ENCODE results near the gene ZMIZ2. TPM values are rescaled to one million over a fixed set of nuclear protein-coding genes. Genes with fewer than 3 reads are reported as not detected.

The ZMIZ2 gene
- total and polyA plus RNA-seq, 9 of the 15 experiments (the other 6 are each of a cell fraction or from before 2014, with no cell fraction given): 0.13 to 40.3 (median 4.9) TPM

- peak; percentile 98 for ATAC-seq
- no peaks in the 10 kb centered on the region for H3K27me3 ChIP-seq (ENCODE audit: control insufficient read depth in 2 of 2, insufficient read depth in 2 of 2, low read length in 2 of 2)
- BruUV-seq (replicated peaks): TSS peak; percentile 75
- in situ Hi-C loops (cut with MboI) (no loop called here), intact Hi-C loops (cut with micrococcal nuclease) (loop anchor here (5.0 kb wide), 2 partner anchors 154 to 174 kb away; partner anchors contain the start of gene OGDH)
- ChIA-PET CTCF (ENCODE audit: low intra/inter-chr PET ratio) (no interaction called here), POLR2A (interaction anchor here (0.5 to 1.2 kb wide), 3 partner anchors 17 to 212 kb away, joined by 3 read pairs; partner anchors contain the start of gene TMED4)
- peak overlapping the region; percentile 46 for H3K4me3 ChIP-seq
- H3K9me1 ChIP-seq (ENCODE audit: control insufficient read depth, insufficient read depth, low read length): no peaks in the 10 kb centered on the region
- peak overlapping the region; percentile 62 for H3K27ac ChIP-seq (ENCODE audit: extremely low read depth, low read depth, low read length)
- WGBS (ENCODE audit: insufficient coverage, low coverage, missing lambda C conversion rate): 9% methylated on average over 37 of the region's 48 CpGs
- peak; percentile 89 for FAIRE-seq
- no peaks in the 10 kb centered on the region for H3K9me3 ChIP-seq (replicated peaks; ENCODE audit: control insufficient read depth, insufficient read depth, low read depth, low read length)
- H4K20me1 ChIP-seq (replicated peaks; ENCODE audit: control insufficient read depth, insufficient read depth, low read length): no peaks in the 10 kb centered on the region
- peak overlapping the region; percentile 95 for H2AFZ ChIP-seq (ENCODE audit: low read depth, low read length)
- DNase-seq (ENCODE audit: extremely low read depth in 1 of 4, low spot score in 3 of 4): peak; percentile 94 to 99 (median 99)
- H3K4me1 ChIP-seq (replicated peaks in 1 of 2; ENCODE audit: control insufficient read depth in 2 of 2, insufficient read depth in 2 of 2, low read length in 2 of 2): peaks cover 16 to 54% of the 10 kb centered on the region in 2 experiments; a peak in 4 of 5 replicates
- H3K4me2 ChIP-seq (ENCODE audit: insufficient read depth, low read length): peak overlapping the region; percentile 89
- H3K79me2 ChIP-seq (ENCODE audit: control insufficient read depth, insufficient read depth, low read length): peaks cover 10% of the 10 kb centered on the region; the same call in 2 of the 3 replicates
- H3K36me3 ChIP-seq (ENCODE audit: control insufficient read depth, insufficient read depth, low read length): peaks cover 79% of the 10 kb centered on the region; the same call in 2 of the 3 replicates
- peak overlapping the region; percentile 70 to 92 for H3K9ac ChIP-seq (ENCODE audit: insufficient read depth in 1 of 2, low read depth in 2 of 2, low read length in 2 of 2)
- TF ChIP-seq SAP30 (IDR thresholded peaks at IDR 0.05; ENCODE audit: borderline replicate concordance, insufficient read depth, low read depth, low read length, poor library complexity, severe bottlenecking) (peak; percentile 25), NFIC (IDR thresholded peaks at IDR 0.05) (peak; percentile 76), PHF8 (IDR thresholded peaks at IDR 0.05; ENCODE audit: borderline replicate concordance, low read length) (peak; percentile 83; the same call in 1 of the 2 replicates), ZSCAN29 (IDR thresholded peaks at IDR 0.05) (no peak), SNIP1 (IDR thresholded peaks at IDR 0.05; ENCODE audit: low read depth) (no peak), RB1 (IDR thresholded peaks at IDR 0.05; ENCODE audit: low read depth) (0 out of 2 replicates have a peak, but pooled peaks have one; percentile 6), ARID4B (CRISPR knock-in tag; IDR thresholded peaks at IDR 0.05) (peak; percentile 68; the same call in 1 of the 2 replicates), MXI1 (IDR thresholded peaks at IDR 0.05; ENCODE audit: low read depth, low read length) (peak; percentile 54; the same call in 1 of the 2 replicates), TEAD2 (tag; IDR thresholded peaks at IDR 0.05) (no peak), CTBP1 (IDR thresholded peaks at IDR 0.05; ENCODE audit: borderline replicate concordance) (peak; percentile 69; the same call in 1 of the 2 replicates), RBBP5 (IDR thresholded peaks at IDR 0.05; ENCODE audit: borderline replicate concordance, insufficient read depth, low read length, poor library complexity, severe bottlenecking) (peak; percentile 26), ZNF707 (CRISPR knock-in tag; conservative IDR thresholded peaks at IDR 0.05) (no peak), SAFB (IDR thresholded peaks at IDR 0.05; ENCODE audit: borderline replicate concordance, low read depth, low read length) (peak; percentile 48; the same call in 1 of the 2 replicates), EGR1 (conservative IDR thresholded peaks at IDR 0.05) (peak; percentile 23; the same call in 1 of the 2 replicates), MAX (CRISPR knock-in tag; IDR thresholded peaks at IDR 0.05) (peak; percentile 93)
Observed at GRCh38 chr7:44761207-44762161, 12.8 kb downstream of the ZMIZ2 start.
